ENCODE measurements around the gene PTPN14. TPM values are rescaled to one million over a fixed set of nuclear protein-coding genes. Genes with fewer than 3 reads are reported as not detected.

The PTPN14 gene
- total and polyA plus RNA-seq, 2 donors from 2014 or later: 5.1 to 87.2 TPM

DNA sequence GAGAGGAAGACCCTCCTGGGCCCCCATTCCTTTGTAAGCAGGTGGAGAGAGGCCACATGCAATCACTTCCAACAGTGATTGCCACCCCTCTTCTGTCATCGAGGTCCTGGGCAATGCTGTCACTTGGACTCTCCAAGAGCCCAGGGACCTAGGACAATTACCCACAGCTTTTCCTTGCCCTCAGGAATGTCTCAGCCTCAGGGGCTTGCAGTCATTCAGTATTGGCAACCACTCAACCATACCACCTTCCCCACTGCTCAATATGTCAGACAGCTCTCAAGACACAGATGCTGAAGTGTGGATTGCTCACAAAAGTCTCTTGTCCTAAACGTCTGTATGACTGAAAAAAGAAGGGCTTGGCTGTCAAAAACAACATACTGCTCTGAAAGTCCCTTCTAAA is 87.8 kb downstream of the PTPN14 start:
- FAIRE-seq: no peak
- no peak for TF ChIP-seq CTCF (IDR thresholded peaks at IDR 0.05; ENCODE audit: borderline replicate concordance, extremely low read depth, insufficient read depth)
- no peak for DNase-seq
- intact Hi-C loops (cut with DNase I): no loop called here
- H3K27me3 ChIP-seq (ENCODE audit: control insufficient read depth, insufficient read depth, low read length): no peaks in the 10 kb centered on the region
- H3K9ac ChIP-seq (ENCODE audit: low read length in 3 of 3): no peak overlapping the region
- no peak overlapping the region for H3K4me3 ChIP-seq (ENCODE audit: low read length in 3 of 3)
- H3K36me3 ChIP-seq (ENCODE audit: control insufficient read depth in 2 of 3, insufficient read depth in 3 of 3, low read length in 3 of 3): peaks cover 0 to 2% (median 0%) of the 10 kb centered on the region in 3 donors
- H3K9me3 ChIP-seq (ENCODE audit: control insufficient read depth in 2 of 3, insufficient read depth in 1 of 3, low read length in 3 of 3): no peaks in the 10 kb centered on the region
- H3K4me1 ChIP-seq (ENCODE audit: control insufficient read depth in 2 of 3, insufficient read depth in 2 of 3, low read depth in 1 of 3, low read length in 3 of 3): no peaks in the 10 kb centered on the region
- no peak overlapping the region for H3K27ac ChIP-seq (ENCODE audit: low read depth in 2 of 2, low read length in 2 of 2)

- no peak overlapping the region for H3K4me3 ChIP-seq (ENCODE audit: low read length in 3 of 3)
- H3K36me3 ChIP-seq (ENCODE audit: control insufficient read depth in 2 of 3, insufficient read depth in 3 of 3, low read length in 3 of 3): peaks cover 0 to 2% (median 0%) of the 10 kb centered on the region in 3 donors
- H3K9me3 ChIP-seq (ENCODE audit: control insufficient read depth in 2 of 3, insufficient read depth in 1 of 3, low read length in 3 of 3): no peaks in the 10 kb centered on the region
- no peak overlapping the region for H3K9ac ChIP-seq (ENCODE audit: low read length in 3 of 3)
- H3K27ac ChIP-seq (ENCODE audit: low read depth in 2 of 2, low read length in 2 of 2): no peak overlapping the region
- no peak for DNase-seq
- FAIRE-seq: no peak
- H3K4me1 ChIP-seq (ENCODE audit: control insufficient read depth in 2 of 3, insufficient read depth in 2 of 3, low read depth in 1 of 3, low read length in 3 of 3): no peaks in the 10 kb centered on the region
- TF ChIP-seq CTCF (IDR thresholded peaks at IDR 0.05; ENCODE audit: borderline replicate concordance, extremely low read depth, insufficient read depth): no peak
- no peaks in the 10 kb centered on the region for H3K27me3 ChIP-seq (ENCODE audit: control insufficient read depth, insufficient read depth, low read length)
- intact Hi-C loops (cut with DNase I): no loop called here
Observed at GRCh38 chr1:214462882-214463281, 88.5 kb downstream of the PTPN14 start.

GRCh38 chr1:214461305-214461704 is 90.1 kb downstream of the PTPN14 start:
- H3K27ac ChIP-seq (ENCODE audit: low read depth in 2 of 2, low read length in 2 of 2): no peak overlapping the region
- H3K27me3 ChIP-seq (ENCODE audit: control insufficient read depth, insufficient read depth, low read length): no peaks in the 10 kb centered on the region
- peaks cover 0 to 2% (median 0%) of the 10 kb centered on the region in 3 donors for H3K36me3 ChIP-seq (ENCODE audit: control insufficient read depth in 2 of 3, insufficient read depth in 3 of 3, low read length in 3 of 3)
- DNase-seq (no peak), FAIRE-seq (no peak)
- H3K9me3 ChIP-seq (ENCODE audit: control insufficient read depth in 2 of 3, insufficient read depth in 1 of 3, low read length in 3 of 3): no peaks in the 10 kb centered on the region
- H3K4me1 ChIP-seq (ENCODE audit: control insufficient read depth in 2 of 3, insufficient read depth in 2 of 3, low read depth in 1 of 3, low read length in 3 of 3): no peaks in the 10 kb centered on the region
- intact Hi-C loops (cut with DNase I): no loop called here
- no peak for TF ChIP-seq CTCF (IDR thresholded peaks at IDR 0.05; ENCODE audit: borderline replicate concordance, extremely low read depth, insufficient read depth)
- H3K9ac ChIP-seq (ENCODE audit: low read length in 3 of 3): no peak overlapping the region
- no peak overlapping the region for H3K4me3 ChIP-seq (ENCODE audit: low read length in 3 of 3)

DNA sequence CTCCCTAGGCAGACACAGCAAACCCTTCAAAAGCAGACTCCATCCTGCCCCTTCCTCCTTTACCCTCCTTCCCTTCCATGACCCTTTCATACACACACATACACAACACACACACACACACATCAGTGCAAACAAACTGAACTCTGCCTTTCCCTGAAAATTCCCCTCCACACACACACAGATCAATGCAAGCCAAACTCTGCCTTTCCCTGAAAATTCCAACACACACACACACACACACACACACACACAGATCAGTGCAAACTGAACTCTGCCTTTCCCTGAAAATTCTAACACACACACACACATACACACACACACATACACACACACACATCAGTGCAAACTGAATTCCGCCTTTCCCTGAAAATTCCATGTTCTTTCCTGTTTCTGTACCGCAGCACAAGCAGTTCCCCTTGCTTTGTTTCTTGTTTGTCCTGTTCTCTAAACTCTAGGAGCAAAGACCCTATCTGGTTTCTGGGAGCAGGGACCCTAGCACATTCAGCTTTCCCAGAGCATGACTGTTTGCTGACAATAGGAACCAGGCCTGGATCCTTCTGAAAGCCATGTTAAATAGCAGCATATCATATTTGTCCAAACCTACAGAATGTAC is 91.0 kb downstream of the PTPN14 start:
- intact Hi-C loops (cut with DNase I): no loop called here
- no peak for FAIRE-seq

More for the DNA sequence above, 91.0 kb downstream of the PTPN14 start:
- peaks cover 0 to 2% (median 0%) of the 10 kb centered on the region in 3 donors for H3K36me3 ChIP-seq (ENCODE audit: control insufficient read depth in 2 of 3, insufficient read depth in 3 of 3, low read length in 3 of 3)
- no peak overlapping the region for H3K27ac ChIP-seq (ENCODE audit: low read depth in 2 of 2, low read length in 2 of 2)
- no peak overlapping the region for H3K4me3 ChIP-seq (ENCODE audit: low read length in 3 of 3)
- H3K4me1 ChIP-seq (ENCODE audit: control insufficient read depth in 2 of 3, insufficient read depth in 2 of 3, low read depth in 1 of 3, low read length in 3 of 3): no peaks in the 10 kb centered on the region
- TF ChIP-seq CTCF (IDR thresholded peaks at IDR 0.05; ENCODE audit: borderline replicate concordance, extremely low read depth, insufficient read depth): no peak
- H3K27me3 ChIP-seq (ENCODE audit: control insufficient read depth, insufficient read depth, low read length): no peaks in the 10 kb centered on the region
- H3K9me3 ChIP-seq (ENCODE audit: control insufficient read depth in 2 of 3, insufficient read depth in 1 of 3, low read length in 3 of 3): no peaks in the 10 kb centered on the region
- no peak overlapping the region for H3K9ac ChIP-seq (ENCODE audit: low read length in 3 of 3)
- no peak for DNase-seq

Measured in kidney (tissue), 14 donors.